CD4-positive, alpha-beta T cell treated with Interleukin-21 for 1 hour (primary cell): ENCODE data around the gene ADARB1.

Source experiments
- DNase-seq: peaks from one replicate; pipeline ENCODE4 v3.0.0-alpha.2; 2020

The ADARB1 gene

DNA sequence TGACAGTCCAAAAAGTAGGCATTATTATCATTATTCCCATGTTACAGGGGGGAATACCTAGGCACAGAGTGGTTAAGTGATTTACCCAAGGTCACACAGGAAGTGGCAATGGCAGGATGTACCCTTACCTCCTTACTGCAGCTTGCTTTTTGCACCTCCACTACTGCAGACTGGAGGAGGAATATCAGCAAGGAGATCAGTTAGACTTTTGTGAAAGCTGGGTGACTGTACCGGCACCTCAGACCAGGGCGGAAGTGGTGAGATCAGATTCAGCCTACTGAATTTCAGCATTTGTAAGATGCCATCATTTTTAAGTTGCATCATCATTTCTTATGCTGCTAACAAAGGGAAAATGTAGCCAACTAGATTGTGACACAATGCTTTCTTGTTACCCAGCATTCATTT, 4.5 kb downstream of the ADARB1 start:
- peak; percentile 85 for DNase-seq

DNA sequence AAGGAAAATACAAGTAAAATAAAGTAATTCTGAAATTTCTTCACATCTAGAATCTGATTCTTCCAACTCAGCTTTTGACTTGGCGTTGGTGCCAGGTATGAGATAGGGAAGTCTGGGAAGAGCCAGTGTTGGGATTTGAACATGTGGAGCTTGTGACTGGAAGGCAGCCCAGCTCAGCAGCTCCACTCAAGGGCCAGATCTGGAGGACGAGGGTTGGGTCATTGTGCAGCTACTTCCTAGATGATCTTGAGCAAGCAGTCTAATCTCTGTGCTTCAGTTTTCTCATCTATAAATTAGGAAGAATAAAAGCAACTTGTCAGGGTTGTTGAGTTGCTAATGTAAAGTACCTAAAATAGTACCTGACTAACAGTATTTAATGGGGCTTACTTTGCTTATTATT, 5.0 kb downstream of the ADARB1 start:
- DNase-seq, result no peak

DNA sequence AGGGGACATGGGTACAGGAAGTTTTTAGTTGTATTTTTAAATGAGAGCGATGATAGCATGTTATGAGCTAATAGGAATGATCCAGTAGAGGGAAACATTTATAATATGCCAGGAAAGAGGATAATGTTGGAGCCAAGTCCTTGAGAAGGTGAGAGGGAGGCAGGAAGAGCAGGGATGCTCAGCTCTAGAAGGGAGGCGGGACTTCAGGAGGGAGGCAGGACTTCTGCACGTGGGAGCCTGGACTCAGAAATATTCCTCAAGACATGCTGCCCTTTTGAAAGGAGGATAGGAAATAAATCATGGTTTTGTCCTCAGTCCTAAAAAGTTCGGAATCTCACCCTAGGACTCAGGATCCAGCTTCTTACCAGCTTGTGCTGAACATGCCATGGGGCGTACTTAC, 5.9 kb downstream of the ADARB1 start:
- no peak for DNase-seq

DNA sequence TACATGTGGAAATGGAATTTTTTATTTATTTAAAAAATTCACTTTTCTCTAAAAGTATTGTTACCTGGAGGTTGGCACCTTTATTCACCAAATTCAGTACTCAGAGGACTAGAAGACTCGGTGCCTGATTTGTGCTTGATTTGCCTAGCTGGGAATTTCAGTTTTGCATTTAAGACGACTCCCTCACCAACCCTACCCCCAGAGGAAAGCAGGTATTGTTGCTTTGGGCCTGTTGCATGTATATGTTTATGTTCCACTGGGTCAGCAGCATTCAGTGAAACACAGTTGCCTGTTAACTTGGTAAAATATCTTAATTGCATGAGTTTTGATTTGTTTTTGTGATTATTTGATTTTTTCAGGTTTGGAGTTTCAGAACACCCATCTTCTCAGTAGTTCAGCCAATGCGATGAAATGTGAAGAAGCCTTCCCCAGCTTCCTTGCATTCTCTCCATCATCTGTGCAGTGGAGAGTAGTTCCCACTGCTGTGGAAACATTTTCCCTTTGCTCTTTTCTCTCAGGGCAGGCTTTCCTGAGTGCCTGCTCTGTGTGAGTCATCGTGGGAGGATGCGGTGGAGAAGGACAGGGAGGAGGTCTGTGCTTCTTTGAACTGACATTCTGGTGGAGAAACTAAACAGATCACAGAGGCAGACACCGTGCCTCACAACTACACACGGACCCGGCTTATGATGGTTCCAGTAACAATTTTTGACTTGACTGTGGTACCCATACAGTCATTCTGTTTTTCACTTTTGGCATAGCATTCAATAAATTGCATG, 6.4 kb downstream of the ADARB1 start:
- peak; percentile 43 for DNase-seq

DNA sequence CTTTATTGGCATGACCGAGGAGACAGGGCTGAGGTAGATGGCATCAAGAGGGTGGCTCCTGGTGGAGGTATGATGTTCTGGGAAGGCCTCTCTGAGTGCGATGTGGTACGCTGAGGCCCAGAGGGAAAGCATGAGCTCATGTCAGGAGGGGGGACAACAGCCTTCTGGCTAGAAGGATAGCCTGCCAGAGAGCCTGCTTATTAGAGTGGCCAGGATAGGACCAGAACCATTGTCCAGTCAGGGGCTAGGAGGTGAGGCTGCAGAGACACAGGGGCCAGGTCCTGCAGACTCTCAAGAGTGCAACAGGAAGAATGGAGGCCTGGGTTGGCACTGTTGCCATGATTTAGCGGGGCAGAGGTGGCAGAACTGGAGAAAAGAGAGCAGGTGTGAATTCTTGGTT, 7.3 kb downstream of the ADARB1 start:
- DNase-seq, result no peak

DNA sequence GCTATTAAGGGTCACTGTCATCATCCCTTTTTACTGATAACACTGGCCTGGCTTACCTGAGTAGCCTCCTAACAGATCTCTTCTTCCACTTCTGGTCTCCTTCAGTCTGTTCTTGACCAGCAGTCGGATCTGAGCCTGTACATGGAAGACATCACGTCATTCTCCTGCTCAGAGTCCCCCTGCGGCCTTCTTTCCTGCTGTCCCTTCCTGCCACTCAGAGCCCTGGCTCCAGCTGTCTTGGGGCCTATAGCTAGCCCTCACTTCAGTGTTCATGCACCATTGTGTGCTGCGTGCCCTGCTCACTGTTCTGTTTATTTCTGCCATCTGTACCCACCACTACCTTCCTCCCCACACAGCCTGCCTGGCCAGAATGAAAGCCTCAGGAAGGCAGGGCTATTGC, 8.4 kb downstream of the ADARB1 start:
- DNase-seq, result no peak

DNA sequence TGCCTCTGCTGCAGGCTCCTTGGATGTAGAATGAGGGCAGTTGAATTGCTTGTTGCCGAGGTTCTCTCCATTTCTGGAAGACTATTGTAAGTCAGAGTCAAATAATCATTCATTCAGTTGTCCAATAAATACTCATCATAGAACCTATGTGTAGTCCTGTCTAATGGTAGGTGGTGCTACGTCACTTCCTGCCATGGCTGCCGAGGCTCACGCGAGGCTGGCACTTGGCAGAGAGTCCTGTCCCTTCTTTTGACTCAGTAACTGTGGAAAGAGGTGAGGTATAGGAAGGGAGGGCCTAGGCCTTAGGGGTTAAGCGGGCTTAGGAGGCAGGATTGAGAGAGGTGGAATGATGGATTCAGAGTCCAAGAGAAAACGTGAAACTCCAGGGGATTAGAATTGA, 9.7 kb downstream of the ADARB1 start:
- DNase-seq, result no peak

DNA sequence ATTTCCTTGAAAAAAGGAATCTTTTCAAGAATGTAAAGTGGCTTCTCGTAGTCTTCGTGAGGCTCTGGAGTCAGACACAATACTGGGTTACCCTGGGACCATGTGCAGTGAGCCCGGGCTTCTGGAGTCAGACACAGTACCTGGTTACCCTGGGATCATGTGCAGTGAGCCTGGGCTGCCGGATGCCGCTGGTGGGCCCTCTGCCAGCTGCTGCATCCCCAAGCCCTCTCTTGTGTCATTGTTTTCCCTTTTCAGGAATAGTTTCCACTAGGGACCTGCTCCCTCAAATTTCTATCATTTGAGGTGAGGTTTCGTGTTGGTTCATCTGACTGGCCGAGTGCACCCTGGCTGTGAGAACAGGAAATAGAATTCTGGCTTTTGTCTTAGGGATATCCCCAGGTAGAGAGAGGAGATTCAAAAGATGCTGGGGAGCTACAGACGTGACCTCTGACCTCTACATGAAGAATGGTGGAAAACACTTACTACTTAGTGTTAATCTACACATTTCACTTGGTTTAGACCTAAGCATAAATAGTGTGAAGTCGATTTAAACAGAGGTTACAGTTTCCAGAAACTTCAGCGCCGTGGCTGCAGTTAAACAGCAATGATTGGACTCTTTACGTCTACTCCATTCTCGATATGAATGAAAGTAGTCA, 10.6 kb downstream of the ADARB1 start:
- no peak for DNase-seq

DNA sequence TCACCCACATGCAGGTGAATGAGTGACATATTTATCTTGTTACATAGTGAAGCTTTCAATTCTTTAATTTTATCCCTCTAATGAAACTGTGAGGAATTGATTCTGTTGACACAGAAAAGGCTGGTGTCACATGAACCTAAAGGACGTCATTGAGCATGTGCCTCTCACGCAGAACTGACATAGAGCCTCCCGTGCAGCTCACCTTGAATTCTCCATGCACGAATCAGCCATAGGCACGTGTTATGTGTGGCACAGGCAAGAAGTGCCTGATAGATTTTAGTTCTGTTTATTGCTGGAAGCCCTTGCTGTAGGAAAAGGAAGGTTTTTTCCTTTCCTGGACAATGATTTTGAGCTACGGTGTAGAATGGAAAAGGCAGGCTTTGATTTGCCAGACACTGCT, 11.3 kb downstream of the ADARB1 start:
- no peak for DNase-seq

DNA sequence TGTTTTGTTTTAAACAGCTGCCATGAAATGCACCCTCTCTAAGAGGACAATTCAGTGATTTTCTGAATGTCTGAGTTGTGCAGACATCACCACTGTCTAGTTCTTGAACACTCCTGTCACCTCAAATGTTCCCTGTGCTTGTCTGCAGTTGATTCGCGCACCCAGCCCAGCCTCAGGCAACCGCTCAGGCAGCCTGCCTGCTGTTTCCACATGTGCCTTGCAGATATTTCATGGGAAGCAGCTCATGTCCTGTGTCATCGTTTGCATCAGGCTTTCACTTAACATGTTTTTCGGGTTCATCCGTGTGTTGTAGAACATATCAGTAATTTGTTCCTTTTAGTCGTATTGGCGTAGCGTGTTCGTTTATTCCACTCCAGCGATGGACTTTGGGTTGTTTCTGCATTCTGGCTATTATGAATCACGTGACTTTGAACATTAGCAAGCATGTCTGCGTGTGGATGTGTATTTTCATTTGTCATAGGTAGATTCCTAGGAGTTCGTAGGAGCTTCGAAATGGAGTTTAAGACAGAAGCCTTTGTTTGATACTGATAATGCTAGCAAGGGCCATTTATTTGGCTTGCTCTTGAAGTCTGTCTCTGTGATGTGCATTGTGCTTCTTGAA, 12.1 kb downstream of the ADARB1 start:
- no peak for DNase-seq

DNA sequence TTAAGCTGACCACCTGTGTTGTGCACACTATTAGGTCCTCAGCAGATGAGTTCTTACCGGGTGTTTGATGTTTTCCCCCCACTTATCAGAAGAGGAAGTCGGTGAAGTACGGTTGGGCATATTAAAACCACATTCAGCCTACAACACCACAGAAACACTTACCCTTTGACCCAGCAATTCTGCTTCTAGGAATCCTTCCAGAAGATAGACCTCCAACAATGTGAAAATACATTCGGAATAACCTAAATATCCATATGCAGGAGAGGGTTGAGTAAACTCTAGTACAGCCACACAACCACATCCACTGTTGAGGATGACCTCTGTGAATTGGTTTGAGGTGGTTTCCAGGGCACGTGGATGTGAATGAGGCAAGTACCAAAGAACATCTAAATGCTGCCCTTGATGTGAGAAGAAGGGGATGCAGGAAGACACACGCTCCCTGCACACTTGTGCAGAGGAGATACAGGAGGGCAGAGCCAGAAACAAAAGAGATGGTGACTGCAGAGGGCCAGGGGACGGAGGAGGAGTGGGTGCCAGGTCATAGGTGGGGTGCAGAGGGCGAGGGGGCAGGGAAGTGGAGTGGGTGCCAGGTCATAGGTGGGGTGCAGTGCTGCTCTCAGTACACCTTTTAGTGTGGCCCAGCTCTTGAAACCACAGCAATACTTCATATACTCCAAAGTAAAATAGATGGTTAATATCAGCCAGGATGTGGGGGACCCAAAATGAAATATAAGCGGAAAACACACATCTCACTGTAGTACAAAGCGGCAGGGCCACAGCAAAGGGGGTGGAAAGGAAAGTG, 12.8 kb downstream of the ADARB1 start:
- DNase-seq, result peak; percentile 29

DNA sequence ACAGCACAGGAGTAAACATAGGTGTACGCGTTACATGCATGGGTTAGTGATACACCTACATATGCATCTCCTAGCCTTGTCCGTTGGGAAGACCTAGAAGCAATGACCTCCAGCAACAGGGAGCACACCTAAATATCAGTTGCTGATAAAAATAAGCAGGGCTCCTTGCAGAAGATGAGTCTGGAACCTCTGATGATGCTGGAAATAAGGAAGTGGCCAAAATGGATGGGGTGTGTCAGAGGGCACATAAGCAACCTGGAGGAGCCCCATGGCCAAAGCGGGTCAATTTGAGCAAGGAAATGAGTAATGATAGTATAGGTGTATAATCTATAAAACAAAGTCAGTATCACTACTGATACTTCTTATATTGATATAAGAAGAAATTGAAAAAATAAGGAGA, 13.7 kb downstream of the ADARB1 start:
- no peak for DNase-seq

DNA sequence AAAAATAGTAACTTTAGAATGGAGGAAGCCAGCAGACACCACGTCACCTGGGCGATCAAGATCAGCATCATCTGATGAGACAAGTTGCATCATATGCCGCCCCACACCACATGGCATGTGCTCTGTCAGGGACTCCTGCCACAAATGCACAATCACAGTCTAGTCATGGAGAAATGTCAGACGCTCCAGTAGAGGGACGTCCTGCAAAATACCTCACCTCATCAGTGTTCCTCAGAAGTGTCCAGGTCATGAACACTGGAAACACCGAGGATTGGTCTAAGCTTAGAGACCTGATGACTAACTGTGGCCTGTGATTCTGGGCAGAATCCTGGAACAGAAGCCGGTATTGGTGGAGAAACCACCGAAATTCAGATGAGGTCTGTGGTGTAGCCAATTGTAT, 14.3 kb downstream of the ADARB1 start:
- no peak for DNase-seq

DNA sequence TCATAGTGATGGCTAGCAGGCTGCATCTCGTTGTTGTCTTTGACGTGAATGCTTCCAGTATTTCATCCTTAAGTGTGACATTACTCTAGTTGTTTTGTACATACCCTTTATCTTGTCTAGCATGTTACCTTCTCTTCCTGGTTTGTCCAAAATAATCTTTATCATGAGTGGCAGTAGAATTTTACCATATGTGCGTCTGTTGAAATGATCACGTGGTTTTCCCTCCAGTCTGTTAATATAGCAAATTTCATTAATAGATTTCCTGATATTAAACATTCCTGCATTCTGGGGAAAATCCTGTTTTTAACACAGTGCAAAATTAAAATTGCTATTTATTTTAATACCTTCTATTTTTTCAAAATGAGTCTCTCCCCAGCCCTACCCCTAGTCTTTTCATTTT, 15.6 kb downstream of the ADARB1 start:
- DNase-seq, result no peak

DNA sequence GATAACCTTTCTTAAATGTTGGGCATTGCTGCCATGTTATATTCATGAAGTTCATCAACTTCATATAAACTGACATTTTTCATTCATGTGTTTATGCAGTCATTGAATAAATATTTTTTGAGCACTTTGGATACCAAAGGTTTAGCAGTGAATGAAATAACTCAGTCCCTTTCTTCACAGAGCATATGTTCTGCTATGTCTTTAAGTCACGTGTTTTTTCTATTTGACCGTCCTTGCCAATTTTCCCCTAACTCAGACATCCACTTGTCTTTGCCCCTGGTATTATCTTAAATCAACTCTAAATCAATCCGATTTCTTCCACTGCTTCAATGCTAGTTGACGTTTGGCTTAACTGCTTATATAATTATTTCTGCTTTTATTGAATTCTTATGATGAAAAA, 16.6 kb downstream of the ADARB1 start:
- no peak for DNase-seq

DNA sequence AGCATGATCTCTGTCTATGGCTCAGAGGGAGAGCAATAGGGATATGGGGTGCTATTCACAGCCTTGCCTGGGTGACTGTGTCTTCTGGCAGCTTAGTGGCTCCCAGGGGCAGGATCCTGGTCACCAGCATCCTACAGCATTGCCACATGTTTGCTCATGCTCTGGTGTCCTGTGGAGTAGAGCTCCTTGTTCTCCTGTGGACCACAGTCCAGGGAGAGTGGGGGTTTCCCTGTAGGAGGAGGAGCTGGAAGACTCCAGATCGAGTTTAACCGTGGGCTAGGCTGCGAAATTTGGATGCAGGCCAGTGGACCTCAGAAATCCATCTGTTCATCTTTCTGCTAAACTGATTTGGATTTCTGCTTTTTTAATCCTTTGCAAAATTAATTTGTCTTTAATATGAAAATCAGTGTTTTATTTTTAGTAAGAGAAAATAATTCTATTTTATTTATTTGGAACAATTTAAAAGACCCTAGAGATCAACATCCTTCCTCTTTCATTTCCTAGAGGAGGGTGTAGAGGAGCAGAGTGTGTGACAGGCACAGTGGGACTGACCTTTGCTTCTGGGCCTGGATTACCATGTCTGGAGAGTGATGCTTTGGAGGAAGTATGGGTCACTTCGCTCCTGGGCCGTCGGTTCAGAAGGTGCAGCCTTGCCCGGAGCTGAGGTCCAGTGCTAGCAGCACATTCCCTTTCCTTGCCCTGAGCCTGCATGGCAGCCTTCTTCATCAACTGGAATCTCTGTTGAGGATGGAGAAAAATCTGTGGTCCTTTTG, 17.4 kb downstream of the ADARB1 start:
- no peak for DNase-seq

DNA sequence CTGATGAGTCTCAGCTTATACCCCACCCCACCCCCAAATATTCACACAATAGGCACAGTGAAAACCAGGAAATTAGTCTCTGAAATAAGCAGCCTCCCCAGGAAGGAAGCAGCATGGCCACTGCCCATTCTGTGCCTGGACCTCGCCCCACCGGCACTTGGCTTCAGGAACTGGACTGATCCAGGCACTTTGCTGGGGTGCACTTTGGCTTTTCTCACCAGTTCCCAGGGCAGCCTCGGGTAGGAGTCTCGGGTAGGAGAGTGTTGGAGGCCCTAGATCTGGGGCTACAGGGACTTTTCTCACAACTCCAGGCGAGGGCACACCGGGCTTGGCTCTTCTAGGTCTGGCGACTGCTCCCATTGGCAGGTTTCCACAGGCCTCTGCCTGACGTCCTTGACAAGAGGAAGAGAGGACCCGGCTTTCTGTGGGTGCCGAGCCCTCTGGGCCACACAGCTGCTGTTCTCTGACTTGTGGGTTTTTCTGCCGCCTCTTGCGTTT, 18.7 kb downstream of the ADARB1 start:
- DNase-seq, result no peak

DNA sequence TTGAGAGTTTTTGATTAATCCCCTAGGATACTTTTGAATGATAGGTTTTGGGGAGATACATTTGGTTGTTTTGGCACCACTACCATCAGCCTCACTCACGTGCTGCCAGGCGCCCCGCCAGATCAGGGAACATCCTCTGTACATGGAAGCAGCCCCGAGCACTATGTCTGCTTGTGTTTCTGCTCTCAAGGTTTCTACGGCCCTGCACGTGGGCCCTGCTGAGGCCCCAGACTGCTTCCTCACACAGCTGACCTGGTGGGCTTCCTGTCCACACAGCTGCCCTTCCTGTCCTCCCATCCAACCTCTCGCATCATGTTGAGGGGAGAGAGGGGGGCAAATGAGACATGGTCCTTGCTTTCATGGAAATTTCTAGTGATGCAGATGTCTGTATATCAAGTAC, 20.0 kb downstream of the ADARB1 start:
- DNase-seq, result no peak

DNA sequence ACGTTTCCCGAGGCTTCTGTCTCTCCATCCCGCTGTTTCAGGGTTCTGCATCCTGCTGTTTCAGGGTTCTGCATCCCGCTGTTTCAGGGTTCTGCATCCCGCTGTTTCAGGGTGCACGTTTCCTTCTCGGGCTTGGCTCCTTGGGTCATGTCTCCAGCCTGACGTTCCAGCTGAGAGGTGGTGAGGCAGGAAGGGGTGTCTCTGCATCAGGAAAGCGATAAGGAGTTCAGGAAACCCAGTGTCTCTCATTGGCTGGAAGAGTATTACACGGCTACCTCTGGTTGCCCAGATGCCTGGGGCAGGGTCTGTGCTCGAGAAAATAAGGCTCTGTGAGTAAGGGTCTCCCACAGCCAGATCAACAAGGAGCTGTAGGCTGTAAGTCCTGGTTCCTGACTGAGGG, 21.1 kb downstream of the ADARB1 start:
- no peak for DNase-seq

DNA sequence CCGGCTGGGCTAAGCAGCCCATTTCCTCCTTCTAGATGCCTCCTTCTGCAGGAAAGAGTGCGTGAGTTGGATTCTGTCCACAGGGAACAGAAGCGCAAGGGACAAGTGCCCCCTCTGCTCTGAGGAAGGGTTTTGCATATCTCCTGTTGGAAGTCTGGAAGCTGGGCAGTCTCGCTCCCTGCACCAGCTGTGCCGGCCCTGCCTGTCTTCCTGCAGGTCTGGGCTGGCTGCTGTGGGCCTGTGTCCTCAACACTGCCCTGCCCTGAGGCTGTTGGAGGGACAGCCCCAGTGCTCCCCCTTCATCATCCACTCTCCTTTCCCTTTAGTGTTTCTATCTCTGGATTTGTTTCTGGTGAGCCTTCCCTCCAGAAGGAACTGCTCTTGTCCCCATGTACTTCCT, 21.8 kb downstream of the ADARB1 start:
- DNase-seq, result no peak

DNA sequence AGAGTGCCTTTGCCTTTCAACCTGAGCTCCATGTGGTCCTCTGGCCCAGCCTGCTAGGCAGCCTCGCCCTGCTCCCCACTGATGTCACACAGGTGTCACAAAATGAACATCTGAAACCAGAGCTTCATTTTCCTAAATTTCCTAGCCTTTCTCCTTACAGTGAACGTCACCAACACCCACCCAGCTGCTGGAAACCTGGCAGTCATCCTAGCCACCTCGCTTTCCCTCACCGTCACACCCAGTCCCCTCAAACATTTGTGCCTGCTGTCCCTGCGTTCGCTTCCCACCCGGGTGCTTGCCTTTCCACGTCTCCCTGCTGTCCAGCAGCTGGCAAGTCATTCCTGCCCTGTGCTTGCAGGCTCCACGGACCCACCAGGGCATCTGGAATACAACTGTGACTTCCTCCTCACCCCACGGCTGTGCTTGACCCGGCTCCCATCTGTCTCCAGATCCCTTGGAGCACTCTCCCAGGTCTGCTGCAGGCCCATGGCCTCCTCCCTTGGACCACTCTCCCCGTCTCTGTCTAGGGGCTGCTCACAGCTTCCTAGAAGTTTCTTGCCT, 23.5 kb downstream of the ADARB1 start:
- DNase-seq, result no peak

DNA sequence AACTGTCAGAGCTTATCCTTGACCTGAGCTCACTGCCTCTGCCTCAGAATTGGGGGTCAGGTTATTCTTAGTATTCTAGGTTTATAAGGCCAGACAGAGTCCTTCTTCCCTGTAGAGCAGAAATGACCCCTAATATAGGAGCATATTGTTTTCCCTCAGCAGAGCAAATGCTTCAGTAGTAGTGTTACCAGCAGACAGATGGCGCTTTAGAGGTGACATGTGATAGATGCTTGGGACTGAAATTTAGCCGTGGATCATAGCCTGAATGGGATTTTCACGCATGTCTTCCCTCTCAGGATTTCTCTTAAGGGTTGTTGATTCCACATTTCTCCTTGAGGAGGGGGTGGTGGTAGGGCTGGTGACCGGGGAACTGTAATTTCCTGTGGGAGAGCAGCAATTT, 24.5 kb downstream of the ADARB1 start:
- DNase-seq, result no peak
